Esophagus muscularis mucosa (tissue), 3 donors: ENCODE measurements around the gene ZC3H18.

Experiments
- CTCF ChIP-seq, 3 experiments: fragments of 200-600 bp in 2 of 3; fragments of 450-650 bp in 1 of 3; sonication (generic) in 2 of 3; IDR thresholded peaks; one replicate each; pipeline ENCODE4 v1.5.1; 2017 to 2019; ENCODE audit warnings: antibody characterized with exemption in 3 of 3, mild to moderate bottlenecking in 2 of 3, moderate library complexity in 1 of 3
- EP300 ChIP-seq: sonication (generic); formaldehyde crosslinking; IDR thresholded peaks from one replicate; pipeline ENCODE4 v1.6.1; 2017; ENCODE audit warnings: antibody characterized with exemption

DNA sequence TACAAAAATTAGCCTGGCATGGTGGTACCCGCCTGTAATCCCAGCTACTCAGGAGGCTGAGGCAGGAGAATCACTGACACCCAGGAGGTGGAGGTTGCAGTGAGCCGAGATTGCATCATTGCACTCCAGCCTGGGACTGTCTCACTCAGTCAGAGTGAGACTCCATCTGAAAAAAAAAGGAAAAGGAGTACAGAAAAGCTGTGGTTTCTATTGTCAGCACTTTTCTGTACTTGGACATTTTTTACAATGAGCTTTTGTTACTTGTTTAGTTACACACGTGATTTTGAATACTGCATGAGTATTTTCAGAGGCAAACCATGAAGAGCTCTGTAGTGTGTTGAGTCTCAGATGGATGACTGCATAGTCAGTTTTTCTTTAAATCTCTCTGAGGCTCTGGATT is 26.3 kb downstream of the ZC3H18 start:
- TF ChIP-seq EP300 = no peak
- no peak for TF ChIP-seq CTCF (IDR thresholded peaks at IDR 0.05)
